Esophagus muscularis mucosa (tissue), 4 donors: ENCODE measurements around the gene HDAC3. TPM values are rescaled to one million over a fixed set of nuclear protein-coding genes. Genes with fewer than 3 reads are reported as not detected.

ENCODE experiments used
- small RNA-seq, 3 donors: library from RNA; depleted of rRNA; stranded (forward); fragments of <200 nt; gene quantifications; one replicate each; pipeline ENCODE3, GENCODE V24; 2016
- total RNA-seq, 4 donors: library from RNA; depleted of rRNA; stranded (reverse); fragments of >200 nt; gene quantifications; one replicate each; pipeline versions ENCODE4 v1.1.0 to v1.2.1, GENCODE V29; 2016

The HDAC3 gene
- total RNA-seq, 4 donors from 2014 or later, result 30.3 to 54.4 (median 44.3) TPM

Small RNA genes within 50 kb of the gene (small RNA-seq; reads per million reads assigned to genes)
- 0 reads per million in 3 donors for gene RPS27AP10

Other genes starting within 250 kb of the HDAC3 start
- 1 to 10 TPM; 3.8 to 5.5 (median 4.6) TPM for gene PCDHGB4, start 249.2 kb downstream of the HDAC3 start, total RNA-seq
- gene PCDHGA8, start 244.2 kb downstream of the HDAC3 start, total RNA-seq, result 1 to 10 TPM; 1.7 to 5.8 (median 3.3) TPM
- gene PCDHGB5, start 238.9 kb downstream of the HDAC3 start, total RNA-seq, result 1 to 10 TPM; 4.8 to 10.0 (median 7.8) TPM
- gene PCDHGA9, start 234.1 kb downstream of the HDAC3 start, total RNA-seq, result 1 to 10 TPM; 3.3 to 8.7 (median 4.9) TPM
- 1 to 10 TPM; 6.2 to 8.4 (median 7.4) TPM for gene PCDHGB6, start 228.8 kb downstream of the HDAC3 start, total RNA-seq
- gene PCDHGA10, start 223.9 kb downstream of the HDAC3 start, total RNA-seq, result 1 to 10 TPM; 2.3 to 6.2 (median 4.3) TPM
- gene PCDHGB7, start 219.2 kb downstream of the HDAC3 start, total RNA-seq, result 10 to 100 TPM; 13.9 to 18.0 (median 14.4) TPM
- 1 to 10 TPM; 3.0 to 5.8 (median 4.5) TPM for gene PCDHGA11, start 215.8 kb downstream of the HDAC3 start, total RNA-seq
- 10 to 100 TPM in 3 of 4 donors, 1 to 10 TPM in 1; 7.6 to 13.7 (median 11.6) TPM for gene PCDHGA12, start 206.3 kb downstream of the HDAC3 start, total RNA-seq
- 10 to 100 TPM; 56.5 to 81.1 (median 65.5) TPM for gene PCDHGC3, start 160.9 kb downstream of the HDAC3 start, total RNA-seq
- 1 to 10 TPM in 3 of 4 donors, under 1 TPM in 1; 0.91 to 3.3 (median 2.0) TPM for gene PCDHGC4, start 151.8 kb downstream of the HDAC3 start, total RNA-seq
- gene PCDHGC5, start 147.8 kb downstream of the HDAC3 start, total RNA-seq, result 1 to 10 TPM in 3 of 4 donors, under 1 TPM in 1; 0.71 to 3.7 (median 1.4) TPM
- 10 to 100 TPM; 34.1 to 53.0 (median 45.9) TPM for gene DIAPH1, start 17.8 kb downstream of the HDAC3 start, total RNA-seq
- gene RELL2, start 148 bp upstream of the HDAC3 start, total RNA-seq, result 1 to 10 TPM; 1.2 to 5.1 (median 2.6) TPM
- gene FCHSD1, start 14.6 kb upstream of the HDAC3 start, total RNA-seq, result 10 to 100 TPM; 10.4 to 21.8 (median 12.9) TPM
- gene ARAP3, start 45.4 kb upstream of the HDAC3 start, total RNA-seq, result 1 to 10 TPM; 4.1 to 9.2 (median 7.6) TPM
- gene PCDH1, start 241.6 kb upstream of the HDAC3 start, total RNA-seq, result 10 to 100 TPM; 18.7 to 57.8 (median 38.2) TPM